GM18873 (cell line): Measurements from ENCODE around the gene TFAP2E.

Experiments
- ATAC-seq: cut with Tn5 transposase; IDR thresholded peaks from one replicate; pipeline ENCODE4 v1.9.1; 2021; ENCODE audit warnings: mild to moderate bottlenecking, moderate library complexity, moderate number of reproducible peaks; ENCODE audit not compliant: unreplicated experiment, low FRiP score

The TFAP2E gene

GRCh38 chr1:35591211-35591610 lies 18.1 kb downstream of the TFAP2E start:
- ATAC-seq: no peak

GRCh38 chr1:35592991-35593769 lies 20.1 kb downstream of the TFAP2E start:
- ATAC-seq: no peak

GRCh38 chr1:35594005-35594760 lies 21.1 kb downstream of the TFAP2E start:
- ATAC-seq: no peak

- ATAC-seq: no peak
Measured at GRCh38 chr1:35595684-35596083, 22.6 kb downstream of the TFAP2E start.

- no peak for ATAC-seq
Measured at GRCh38 chr1:35597870-35598269, 24.8 kb downstream of the TFAP2E start.

- ATAC-seq: no peak
Measured at GRCh38 chr1:35598895-35599294, 25.8 kb downstream of the TFAP2E start.

- no peak for ATAC-seq
Measured at GRCh38 chr1:35599411-35599810, 26.3 kb downstream of the TFAP2E start.

- ATAC-seq: no peak
Measured at GRCh38 chr1:35600593-35600992, 27.5 kb downstream of the TFAP2E start.

GRCh38 chr1:35603468-35603867 lies 30.4 kb downstream of the TFAP2E start:
- no peak for ATAC-seq

- ATAC-seq: no peak
Measured at GRCh38 chr1:35603941-35604340, 30.8 kb downstream of the TFAP2E start.

- ATAC-seq: no peak
Measured at GRCh38 chr1:35605071-35605866, 32.2 kb downstream of the TFAP2E start.

- ATAC-seq: no peak
Measured at GRCh38 chr1:35605867-35606182, 32.7 kb downstream of the TFAP2E start.

- no peak for ATAC-seq
Measured at GRCh38 chr1:35611655-35612054, 38.5 kb downstream of the TFAP2E start.

GRCh38 chr1:35615440-35615839 lies 42.3 kb downstream of the TFAP2E start:
- ATAC-seq: no peak

GRCh38 chr1:35619237-35620121 lies 46.4 kb downstream of the TFAP2E start:
- ATAC-seq: no peak

- no peak for ATAC-seq
Measured at GRCh38 chr1:35622510-35623178, 49.5 kb downstream of the TFAP2E start.

- ATAC-seq: no peak
Measured at GRCh38 chr1:35623832-35624231, 50.7 kb downstream of the TFAP2E start.

- no peak for ATAC-seq
Measured at GRCh38 chr1:35629051-35629450, 55.9 kb downstream of the TFAP2E start.

GRCh38 chr1:35631396-35631795 lies 58.3 kb downstream of the TFAP2E start:
- ATAC-seq: no peak

GRCh38 chr1:35633547-35633946 lies 60.4 kb downstream of the TFAP2E start:
- no peak for ATAC-seq
